CD14-positive monocyte (primary cell): ENCODE measurements around the gene ARPC1A. TPM values are rescaled to one million over a fixed set of nuclear protein-coding genes. Genes with fewer than 3 reads are reported as not detected.

Experiments used
- DNase-seq, 3 donors: peaks; one replicate each; pipeline ENCODE4 v3.0.0-alpha.2; 2011 to 2022
- H2AFZ ChIP-seq: 2 replicates; pipeline ENCODE4 v1.6.0; 2012; ENCODE audit warnings: mild to moderate bottlenecking, low read depth, low read length, inconsistent platforms; ENCODE audit not compliant: insufficient read depth, poor library complexity, severe bottlenecking
- H3K27ac ChIP-seq, 2 donors: 1 replicate in 1 of 2; 2 replicates in 1 of 2; pipeline ENCODE4 v1.5.1; 2012 to 2013; ENCODE audit warnings: low read length in 2 of 2, control low read depth in 1 of 2, inconsistent platforms in 1 of 2, low read depth in 1 of 2, mild to moderate bottlenecking in 1 of 2
- H3K27me3 ChIP-seq, 2 donors: one replicate each; pipeline versions ENCODE4 v1.6.0 to v1.6.1; 2011 to 2013; ENCODE audit warnings: low read length in 2 of 2; ENCODE audit not compliant: control insufficient read depth in 2 of 2, insufficient read depth in 2 of 2
- H3K36me3 ChIP-seq, 2 donors: replicated peaks in 1 of 2; 1 replicate in 1 of 2; 2 replicates in 1 of 2; pipeline versions ENCODE4 v1.5.1 to v1.6.1; 2012 to 2013; ENCODE audit warnings: low read length in 2 of 2, control low read depth in 1 of 2, inconsistent platforms in 1 of 2, mild to moderate bottlenecking in 1 of 2; ENCODE audit not compliant: insufficient read depth in 2 of 2, control insufficient read depth in 1 of 2
- H3K4me1 ChIP-seq, 2 donors: 1 replicate in 1 of 2; 2 replicates in 1 of 2; pipeline versions ENCODE4 v1.5.1 to v1.6.1; 2012 to 2013; ENCODE audit warnings: low read length in 2 of 2, control low read depth in 1 of 2, inconsistent platforms in 1 of 2, mild to moderate bottlenecking in 1 of 2, moderate library complexity in 1 of 2; ENCODE audit not compliant: insufficient read depth in 2 of 2, control insufficient read depth in 1 of 2
- H3K4me2 ChIP-seq: replicated peaks from 2 replicates; pipeline ENCODE3; 2012; ENCODE audit warnings: low read length, moderate library complexity, mild to moderate bottlenecking; ENCODE audit not compliant: poor library complexity, severe bottlenecking; ENCODE audit errors: extremely low read depth
- H3K4me3 ChIP-seq, 3 experiments: fragments of 200-600 bp in 1 of 3; sonication (generic) in 1 of 3; replicated peaks in 1 of 3; 1 replicate in 2 of 3; 2 replicates in 1 of 3; pipeline ENCODE4 v1.5.1; 2011 to 2013; ENCODE audit warnings: low read length in 3 of 3, mild to moderate bottlenecking in 3 of 3, control low read depth in 2 of 3, low read depth in 2 of 3, inconsistent platforms in 1 of 3, moderate library complexity in 1 of 3
- H3K79me2 ChIP-seq: 2 replicates; pipeline ENCODE4 v1.6.0; 2012; ENCODE audit warnings: mild to moderate bottlenecking, control low read depth, inconsistent platforms, low read length, moderate library complexity; ENCODE audit not compliant: insufficient read depth
- H3K9ac ChIP-seq: 2 replicates; pipeline ENCODE4 v1.6.0; 2017; ENCODE audit warnings: low read length, mild to moderate bottlenecking; ENCODE audit not compliant: insufficient read depth, poor library complexity, severe bottlenecking
- H3K9me3 ChIP-seq, 2 donors: replicated peaks in 1 of 2; 1 replicate in 1 of 2; 2 replicates in 1 of 2; pipeline versions ENCODE4 v1.5.1 to v1.6.1; 2012 to 2013; ENCODE audit warnings: low read length in 2 of 2, control low read depth in 1 of 2; ENCODE audit not compliant: control insufficient read depth in 1 of 2, insufficient read depth in 1 of 2
- H4K20me1 ChIP-seq: 2 replicates; pipeline ENCODE4 v1.6.0; 2012; ENCODE audit warnings: mild to moderate bottlenecking, low read length, control low read depth, moderate library complexity; ENCODE audit not compliant: insufficient read depth
- H3K27ac Mint-ChIP-seq, 7 donors: one replicate each; pipeline ENCODE4 v1.8.0; 2020; ENCODE audit warnings: mild to moderate bottlenecking in 7 of 7, mixed read lengths in 7 of 7, moderate library complexity in 6 of 7, inconsistent platforms in 2 of 7
- H3K27me3 Mint-ChIP-seq, 3 donors: one replicate each; pipeline ENCODE4 v1.8.0; 2021 to 2022; ENCODE audit warnings: low read depth in 3 of 3, mild to moderate bottlenecking in 3 of 3, mixed read lengths in 3 of 3, moderate library complexity in 3 of 3, inconsistent platforms in 1 of 3
- H3K36me3 Mint-ChIP-seq, 2 donors: one replicate each; pipeline ENCODE4 v1.8.0; 2020; ENCODE audit warnings: mixed read lengths in 2 of 2, inconsistent platforms in 1 of 2, mild to moderate bottlenecking in 1 of 2
- H3K4me1 Mint-ChIP-seq: one replicate; pipeline ENCODE4 v1.8.0; 2020; ENCODE audit warnings: mild to moderate bottlenecking, mixed read lengths
- H3K4me3 Mint-ChIP-seq, 2 donors: one replicate each; pipeline ENCODE4 v1.8.0; 2020; ENCODE audit warnings: mild to moderate bottlenecking in 2 of 2, mixed read lengths in 2 of 2, moderate library complexity in 1 of 2
- H3K9me3 Mint-ChIP-seq, 7 donors: one replicate each; pipeline ENCODE4 v1.8.0; 2020 to 2022; ENCODE audit warnings: mixed read lengths in 7 of 7, mild to moderate bottlenecking in 6 of 7, moderate library complexity in 6 of 7, inconsistent platforms in 2 of 7
- CTCF ChIP-seq: fragments of 200-600 bp; IDR thresholded peaks from one replicate; pipeline ENCODE4 v1.8.0; 2022; ENCODE audit warnings: antibody characterized with exemption, mild to moderate bottlenecking
- WGBS: methylation state at CpG from one replicate; pipeline ENCODE4 v1.1.5; 2013; ENCODE audit warnings: missing lambda C conversion rate; ENCODE audit not compliant: insufficient coverage; 5-methylcytosine and 5-hydroxymethylcytosine counted together
- intact Hi-C, 2 donors: fragments of 100-400 bp; cut with micrococcal nuclease; formaldehyde crosslinking; loops; one replicate each; pipeline versions ENCODE4 v1.15.0 to v1.15.1; 2023
- polyA plus RNA-seq, 3 donors: library from polyadenylated mRNA; depleted of rRNA in 1 of 3; unstranded in 2 of 3; stranded (reverse) in 1 of 3; fragments of 300-500 nt in 2 of 3; fragments of >200 nt in 1 of 3; fragmentation: Illumina TruSeq in 2 of 3; gene quantifications; 1 replicate in 2 of 3; 2 replicates in 1 of 3; pipeline ENCODE4 v1.2.3, GENCODE V29; 2012 to 2021

Gene ARPC1A
- polyA plus RNA-seq, 3 donors, result 71.7 to 107 (median 104) TPM

- WGBS, result 45% methylated on average over 10 of the region's 16 CpGs
- peak overlapping the region in 1 of 7 donors; percentile 10 for H3K27ac Mint-ChIP-seq
Observed at GRCh38 chr7:99305473-99306260, 20.0 kb upstream of the ARPC1A start.

More at GRCh38 chr7:99305473-99306260, 20.0 kb upstream of the ARPC1A start:
- no peak for DNase-seq
- no peaks in the 10 kb centered on the region for H3K4me1 ChIP-seq
- no peaks in the 10 kb centered on the region for H3K79me2 ChIP-seq
- Mint-ChIP-seq H3K4me1 (peaks cover 6% of the 10 kb centered on the region), H3K36me3 (no peaks in the 10 kb centered on the region), H3K9me3 (peaks cover 0 to 12% (median 4%) of the 10 kb centered on the region in 7 donors), H3K27me3 (peaks cover 0 to 2% (median 2%) of the 10 kb centered on the region in 3 donors), H3K4me3 (no peak overlapping the region)
- no peaks in the 10 kb centered on the region for H4K20me1 ChIP-seq
- H3K27me3 ChIP-seq, result no peaks in the 10 kb centered on the region
- H3K36me3 ChIP-seq, result no peaks in the 10 kb centered on the region
- no peak for TF ChIP-seq CTCF
- no peak overlapping the region for H3K27ac ChIP-seq
- peak overlapping the region; percentile 61 for H2AFZ ChIP-seq
- no peak overlapping the region for H3K4me2 ChIP-seq
- intact Hi-C loops, result no loop called here
- no peak overlapping the region for H3K4me3 ChIP-seq
- peaks cover 0 to 11% of the 10 kb centered on the region in 2 donors for H3K9me3 ChIP-seq
- H3K9ac ChIP-seq, result no peak overlapping the region
